Fibroblast of lung (primary cell): ENCODE data around the gene WDR75. TPM values are rescaled to one million over a fixed set of nuclear protein-coding genes. Genes with fewer than 3 reads are reported as not detected.

Experiments used
- DNase-seq, 2 donors: peaks; one replicate each; pipeline versions ENCODE4 v3.0.0 to v3.0.0-alpha.2; 2010; ENCODE audit warnings: low read depth in 2 of 2
- H2AFZ ChIP-seq: 2 replicates; pipeline ENCODE4 v1.5.1; 2012; ENCODE audit warnings: low read length, control low read depth, inconsistent platforms
- H3K27ac ChIP-seq: 2 replicates; pipeline ENCODE4 v1.5.1; 2011; ENCODE audit warnings: low read length, control low read depth; ENCODE audit not compliant: insufficient read depth
- H3K27me3 ChIP-seq: 2 replicates; pipeline ENCODE4 v1.5.1; 2011; ENCODE audit warnings: mild to moderate bottlenecking, low read length; ENCODE audit not compliant: control insufficient read depth, insufficient read depth
- H3K36me3 ChIP-seq: 2 replicates; pipeline ENCODE4 v1.5.1; 2011; ENCODE audit warnings: low read length; ENCODE audit not compliant: control insufficient read depth, insufficient read depth
- H3K4me1 ChIP-seq: 2 replicates; pipeline ENCODE4 v1.5.1; 2011; ENCODE audit warnings: low read length; ENCODE audit not compliant: control insufficient read depth, insufficient read depth; ENCODE audit errors: extremely low read depth
- H3K4me2 ChIP-seq: 2 replicates; pipeline ENCODE4 v1.5.1; 2011; ENCODE audit warnings: low read length, control low read depth; ENCODE audit not compliant: insufficient read depth; ENCODE audit errors: extremely low read depth
- H3K4me3 ChIP-seq, 4 experiments: fragments of 200-600 bp in 1 of 4; sonication (generic) in 1 of 4; replicated peaks in 1 of 4; 2 replicates each; pipeline ENCODE4 v1.5.1; 2011 to 2016; ENCODE audit warnings: low read length in 4 of 4, low read depth in 3 of 4, mild to moderate bottlenecking in 3 of 4, control low read depth in 2 of 4, inconsistent platforms in 1 of 4, mixed read lengths in 1 of 4; ENCODE audit not compliant: insufficient read depth in 1 of 4; ENCODE audit errors: control extremely low read depth in 1 of 4
- H3K79me2 ChIP-seq: 2 replicates; pipeline ENCODE4 v1.5.1; 2012; ENCODE audit warnings: mild to moderate bottlenecking, low read length, inconsistent platforms; ENCODE audit not compliant: control insufficient read depth, insufficient read depth
- H3K9ac ChIP-seq: 2 replicates; pipeline ENCODE4 v1.5.1; 2011; ENCODE audit warnings: mild to moderate bottlenecking, low read length, control low read depth; ENCODE audit not compliant: insufficient read depth
- H3K9me3 ChIP-seq: 2 replicates; pipeline ENCODE4 v1.5.1; 2012; ENCODE audit warnings: low read depth, low read length; ENCODE audit not compliant: control insufficient read depth, insufficient read depth
- H4K20me1 ChIP-seq: 2 replicates; pipeline ENCODE4 v1.5.1; 2011; ENCODE audit warnings: low read length; ENCODE audit not compliant: control insufficient read depth, insufficient read depth; ENCODE audit errors: extremely low read depth
- EZH2 ChIP-seq: IDR thresholded peaks from 2 replicates; pipeline ENCODE4 v1.5.1; 2012; ENCODE audit warnings: low read length, control low read depth, mild to moderate bottlenecking; ENCODE audit errors: missing control alignments
- polyA plus RNA-seq, 2 donors: library from polyadenylated mRNA; depleted of rRNA in 1 of 2; stranded (reverse) in 1 of 2; unstranded in 1 of 2; fragments of >200 nt; gene quantifications; 2 replicates each; pipeline ENCODE4 v1.2.1, GENCODE V29; 2011 to 2012; ENCODE audit warnings: missing spikeins in 1 of 2
- total RNA-seq: library from RNA; depleted of rRNA; stranded (reverse); fragments of >200 nt; gene quantifications from 2 replicates; pipeline ENCODE4 v1.2.1, GENCODE V29; 2014
- TF ChIP-seq, protein P1 (sequence below), 2 donors: IDR thresholded peaks in 1 of 2; conservative IDR thresholded peaks in 1 of 2; 1 replicate in 1 of 2; 2 replicates in 1 of 2; pipeline ENCODE4 v1.5.1; 2011 to 2012; ENCODE audit warnings: low read length in 2 of 2, control low read depth in 1 of 2, inconsistent platforms in 1 of 2, low read depth in 1 of 2, mild to moderate bottlenecking in 1 of 2

Gene WDR75
- total and polyA plus RNA-seq, 2 donors (not counting 1 experiment from before 2014, with no cell fraction given) = 33.9 to 54.0 TPM

DNA sequence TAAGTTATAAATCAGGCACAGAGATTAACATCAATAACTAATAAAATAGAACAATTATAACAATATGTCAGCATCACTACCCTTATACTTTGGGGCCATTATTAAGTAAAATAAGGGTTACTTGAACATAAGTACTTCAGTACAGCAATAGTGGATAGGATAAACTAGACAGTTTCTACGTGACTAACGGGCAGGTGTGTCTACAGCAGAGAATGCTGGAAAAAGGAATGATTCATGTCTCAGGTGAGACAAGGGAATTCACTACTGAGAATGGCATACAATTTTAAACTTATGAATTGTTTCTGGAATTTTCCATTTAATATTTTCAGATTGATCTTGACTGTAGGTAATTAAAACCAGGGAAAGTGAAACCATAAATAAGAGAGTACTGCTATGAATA, 5.5 kb downstream of the WDR75 start:
- Histone ChIP-seq H3K4me2 (no peak overlapping the region), H3K4me1 (no peaks in the 10 kb centered on the region), H2AFZ (no peak overlapping the region), H3K4me3 (no peak overlapping the region), H3K9me3 (no peaks in the 10 kb centered on the region), H3K36me3 (peaks cover 3% of the 10 kb centered on the region), H3K9ac (no peak overlapping the region), H3K27ac (no peak overlapping the region), H3K79me2 (peaks cover 47% of the 10 kb centered on the region), H3K27me3 (no peaks in the 10 kb centered on the region), H4K20me1 (no peaks in the 10 kb centered on the region)
- DNase-seq = no peak
- TF ChIP-seq EZH2 = no peak
- TF ChIP-seq, protein P1, sequence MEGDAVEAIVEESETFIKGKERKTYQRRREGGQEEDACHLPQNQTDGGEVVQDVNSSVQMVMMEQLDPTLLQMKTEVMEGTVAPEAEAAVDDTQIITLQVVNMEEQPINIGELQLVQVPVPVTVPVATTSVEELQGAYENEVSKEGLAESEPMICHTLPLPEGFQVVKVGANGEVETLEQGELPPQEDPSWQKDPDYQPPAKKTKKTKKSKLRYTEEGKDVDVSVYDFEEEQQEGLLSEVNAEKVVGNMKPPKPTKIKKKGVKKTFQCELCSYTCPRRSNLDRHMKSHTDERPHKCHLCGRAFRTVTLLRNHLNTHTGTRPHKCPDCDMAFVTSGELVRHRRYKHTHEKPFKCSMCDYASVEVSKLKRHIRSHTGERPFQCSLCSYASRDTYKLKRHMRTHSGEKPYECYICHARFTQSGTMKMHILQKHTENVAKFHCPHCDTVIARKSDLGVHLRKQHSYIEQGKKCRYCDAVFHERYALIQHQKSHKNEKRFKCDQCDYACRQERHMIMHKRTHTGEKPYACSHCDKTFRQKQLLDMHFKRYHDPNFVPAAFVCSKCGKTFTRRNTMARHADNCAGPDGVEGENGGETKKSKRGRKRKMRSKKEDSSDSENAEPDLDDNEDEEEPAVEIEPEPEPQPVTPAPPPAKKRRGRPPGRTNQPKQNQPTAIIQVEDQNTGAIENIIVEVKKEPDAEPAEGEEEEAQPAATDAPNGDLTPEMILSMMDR (conservative IDR thresholded peaks at IDR 0.05 in 1 of 2, IDR thresholded peaks at IDR 0.05 in 1 of 2; ENCODE audit: low read depth in 1 of 2, low read length in 2 of 2) = no peak

DNA sequence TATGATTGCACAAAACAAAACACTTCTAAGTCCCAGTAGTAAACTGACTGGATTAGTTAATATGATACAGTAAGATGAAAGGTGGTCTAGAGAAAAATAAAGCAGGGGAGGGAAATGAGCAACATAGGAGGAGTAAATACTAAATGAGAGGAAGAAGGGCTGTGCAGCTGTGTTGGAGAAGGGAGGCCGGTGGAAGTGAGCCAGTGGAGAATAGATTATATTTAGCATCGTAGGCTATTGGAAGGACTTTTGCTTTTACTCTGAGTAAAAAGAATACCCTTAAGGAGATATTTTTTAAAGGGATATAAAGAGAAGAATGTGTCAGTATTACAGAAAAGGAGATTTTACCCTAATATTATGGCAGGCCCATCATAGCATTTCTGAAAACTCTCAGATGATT, 12.7 kb downstream of the WDR75 start:
- Histone ChIP-seq H3K4me1 (no peaks in the 10 kb centered on the region), H3K9me3 (no peaks in the 10 kb centered on the region), H3K36me3 (peaks cover 9% of the 10 kb centered on the region), H3K79me2 (no peaks in the 10 kb centered on the region), H3K27ac (no peak overlapping the region), H3K4me2 (no peak overlapping the region), H4K20me1 (no peaks in the 10 kb centered on the region), H3K27me3 (no peaks in the 10 kb centered on the region), H3K9ac (no peak overlapping the region), H3K4me3 (no peak overlapping the region), H2AFZ (no peak overlapping the region)
- no peak for DNase-seq
- TF ChIP-seq, protein P1 (conservative IDR thresholded peaks at IDR 0.05 in 1 of 2, IDR thresholded peaks at IDR 0.05 in 1 of 2; ENCODE audit: low read depth in 1 of 2, low read length in 2 of 2) = no peak
- TF ChIP-seq EZH2 = no peak

DNA sequence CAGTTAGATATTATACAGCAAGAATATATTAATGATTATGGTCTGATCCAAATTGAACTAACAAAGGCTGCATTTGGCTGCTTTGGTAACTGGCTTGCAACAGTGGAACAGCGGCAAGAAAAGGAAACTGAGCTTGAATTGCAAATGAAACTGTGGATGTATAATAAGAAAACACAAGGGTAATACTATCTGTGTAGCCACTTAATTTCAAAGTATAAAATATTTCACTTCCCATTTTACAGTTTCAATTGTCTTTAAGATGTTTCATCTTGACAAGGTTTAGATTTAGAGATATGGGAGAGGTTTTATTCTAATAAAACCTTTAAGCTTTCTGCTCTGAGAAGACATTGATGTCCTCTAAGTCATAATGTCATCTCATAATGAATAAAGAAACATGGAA, 23.8 kb downstream of the WDR75 start:
- TF ChIP-seq EZH2 = no peak
- TF ChIP-seq, protein P1 (conservative IDR thresholded peaks at IDR 0.05 in 1 of 2, IDR thresholded peaks at IDR 0.05 in 1 of 2; ENCODE audit: low read depth in 1 of 2, low read length in 2 of 2) = no peak
- Histone ChIP-seq H3K4me3 (no peak overlapping the region), H2AFZ (no peak overlapping the region), H3K36me3 (peaks cover 11% of the 10 kb centered on the region), H3K27ac (no peak overlapping the region), H4K20me1 (no peaks in the 10 kb centered on the region), H3K4me1 (no peaks in the 10 kb centered on the region), H3K4me2 (no peak overlapping the region), H3K79me2 (no peaks in the 10 kb centered on the region), H3K27me3 (no peaks in the 10 kb centered on the region), H3K9me3 (no peaks in the 10 kb centered on the region), H3K9ac (no peak overlapping the region)
- DNase-seq = no peak
